AG09319 (cell line): ENCODE data around the gene ZC3H18.

Experiments
- DNase-seq: peaks from one replicate; pipeline ENCODE4 v3.0.0-alpha.2; 2010; ENCODE audit warnings: low read depth; ENCODE audit errors: extremely low read depth
- TF ChIP-seq, protein P1 (sequence below): IDR thresholded peaks from 2 replicates; pipeline ENCODE4 v1.5.1; 2011; ENCODE audit warnings: low read depth, mild to moderate bottlenecking, inconsistent platforms, low read length, moderate library complexity

Gene ZC3H18

DNA sequence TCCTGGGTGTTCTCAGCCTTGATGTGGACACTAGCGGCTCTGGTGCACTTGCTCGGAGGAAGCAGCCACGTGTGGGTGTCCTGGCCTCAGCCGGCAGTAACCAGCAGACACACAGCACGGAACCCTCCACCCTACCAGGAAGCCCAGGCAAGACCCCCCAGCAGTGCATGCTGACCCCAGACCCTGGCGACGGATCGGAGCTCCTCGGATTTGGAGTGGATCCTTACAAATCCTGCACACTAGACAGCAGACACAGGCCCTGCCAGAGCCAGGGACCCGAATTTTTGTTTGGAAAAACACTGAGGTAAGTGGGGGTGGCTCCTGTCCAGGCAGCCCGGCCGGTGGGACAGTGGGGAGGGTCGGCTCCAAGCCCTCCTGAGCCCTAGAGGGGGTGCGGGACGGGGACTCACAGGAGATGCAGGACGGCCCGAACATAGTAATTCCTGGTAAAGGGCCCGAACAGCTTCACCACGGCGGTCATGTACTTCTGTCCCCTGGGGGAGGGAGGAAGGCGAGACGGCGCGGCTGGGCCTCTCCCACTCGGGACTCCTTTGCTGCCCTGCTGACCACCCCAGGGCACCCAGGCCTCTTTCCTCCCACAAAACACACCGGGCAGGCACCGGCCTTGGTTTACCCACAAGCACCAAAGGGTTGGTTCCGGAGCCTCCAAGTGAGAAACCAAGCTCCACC lies 76.3 kb downstream of the ZC3H18 start:
- TF ChIP-seq, protein P1, sequence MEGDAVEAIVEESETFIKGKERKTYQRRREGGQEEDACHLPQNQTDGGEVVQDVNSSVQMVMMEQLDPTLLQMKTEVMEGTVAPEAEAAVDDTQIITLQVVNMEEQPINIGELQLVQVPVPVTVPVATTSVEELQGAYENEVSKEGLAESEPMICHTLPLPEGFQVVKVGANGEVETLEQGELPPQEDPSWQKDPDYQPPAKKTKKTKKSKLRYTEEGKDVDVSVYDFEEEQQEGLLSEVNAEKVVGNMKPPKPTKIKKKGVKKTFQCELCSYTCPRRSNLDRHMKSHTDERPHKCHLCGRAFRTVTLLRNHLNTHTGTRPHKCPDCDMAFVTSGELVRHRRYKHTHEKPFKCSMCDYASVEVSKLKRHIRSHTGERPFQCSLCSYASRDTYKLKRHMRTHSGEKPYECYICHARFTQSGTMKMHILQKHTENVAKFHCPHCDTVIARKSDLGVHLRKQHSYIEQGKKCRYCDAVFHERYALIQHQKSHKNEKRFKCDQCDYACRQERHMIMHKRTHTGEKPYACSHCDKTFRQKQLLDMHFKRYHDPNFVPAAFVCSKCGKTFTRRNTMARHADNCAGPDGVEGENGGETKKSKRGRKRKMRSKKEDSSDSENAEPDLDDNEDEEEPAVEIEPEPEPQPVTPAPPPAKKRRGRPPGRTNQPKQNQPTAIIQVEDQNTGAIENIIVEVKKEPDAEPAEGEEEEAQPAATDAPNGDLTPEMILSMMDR = no peak
- no peak for DNase-seq

DNA sequence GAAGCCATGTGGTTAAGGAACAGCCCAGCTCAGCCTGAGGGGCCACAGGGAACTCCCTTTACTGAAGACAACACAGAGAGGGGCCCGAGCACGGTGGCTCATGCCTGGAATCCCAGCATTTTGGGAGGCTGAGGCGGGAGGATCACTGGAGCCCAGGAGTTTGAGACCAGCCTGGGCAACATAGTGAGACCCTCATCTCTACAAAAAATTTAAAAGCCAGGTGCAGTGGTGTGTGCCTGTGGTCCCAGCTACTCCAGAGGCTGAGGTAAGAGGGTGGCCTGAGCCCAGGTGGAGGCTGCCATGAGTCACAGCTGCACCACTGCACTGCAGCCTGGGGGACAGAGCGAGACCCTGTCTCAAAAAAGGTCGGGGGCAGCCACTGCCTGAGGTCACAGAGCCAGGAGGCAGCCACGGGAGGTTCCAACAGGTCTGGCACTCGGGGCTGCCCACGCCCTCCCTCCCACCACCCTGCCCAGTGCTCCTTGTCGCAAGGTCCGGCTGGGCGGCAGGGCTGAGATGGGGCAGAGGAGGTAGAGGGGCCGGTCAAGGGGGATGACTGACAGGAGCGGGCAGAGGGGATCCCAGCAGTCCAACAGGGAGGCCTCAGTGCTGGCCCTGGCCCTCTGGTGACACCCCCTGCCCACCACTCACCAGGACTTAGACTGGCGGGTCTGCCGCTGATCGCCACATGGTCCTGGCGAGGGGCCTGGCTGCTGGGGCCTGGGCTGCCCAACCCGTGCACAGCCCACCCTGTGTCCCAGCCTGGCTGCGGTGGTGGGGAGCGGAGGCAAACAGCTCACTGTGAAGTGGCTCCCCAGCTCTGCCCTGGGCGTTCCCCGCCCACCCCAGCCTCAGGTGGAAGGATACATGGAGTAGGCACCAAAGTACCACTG lies 77.2 kb downstream of the ZC3H18 start:
- TF ChIP-seq, protein P1 = no peak

DNA sequence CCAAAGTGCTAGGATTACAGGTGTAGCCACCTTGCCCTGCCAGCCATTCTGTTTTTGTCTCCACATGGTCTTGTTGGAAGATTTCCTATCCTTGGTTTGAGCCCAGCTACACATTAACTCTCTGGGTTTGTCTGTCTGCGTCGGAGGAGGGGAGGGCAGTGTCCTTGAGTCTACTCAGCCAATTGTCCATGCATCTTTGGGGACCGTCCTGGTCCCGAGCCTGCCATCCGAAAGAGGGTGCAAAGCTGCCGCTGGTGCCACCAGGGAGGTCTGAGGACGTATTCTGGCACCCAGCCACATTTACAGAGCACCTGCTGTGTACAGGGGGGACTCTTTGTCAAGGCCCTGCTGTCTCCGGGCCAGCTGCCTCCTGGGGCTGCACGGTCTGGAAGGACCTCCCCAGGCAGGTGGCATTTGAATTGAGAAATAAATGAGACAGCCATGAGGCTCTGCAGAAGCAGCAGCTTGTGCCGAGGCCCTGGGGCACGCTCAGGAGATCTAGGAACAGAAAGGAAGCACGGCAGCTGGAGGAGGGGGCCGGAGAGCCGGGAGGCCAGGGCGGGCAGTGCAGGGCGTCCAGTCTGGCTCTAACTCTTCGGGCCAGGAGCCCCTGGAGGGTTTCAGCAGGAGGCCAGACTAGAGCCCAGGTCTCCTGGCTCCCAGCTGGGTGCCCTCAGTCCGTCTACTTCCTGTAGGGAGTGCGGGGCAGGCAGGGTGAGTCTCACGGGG lies 79.2 kb downstream of the ZC3H18 start:
- TF ChIP-seq, protein P1 = no peak
- DNase-seq = no peak

More for the DNA sequence above, 77.2 kb downstream of the ZC3H18 start:
- no peak for DNase-seq

DNA sequence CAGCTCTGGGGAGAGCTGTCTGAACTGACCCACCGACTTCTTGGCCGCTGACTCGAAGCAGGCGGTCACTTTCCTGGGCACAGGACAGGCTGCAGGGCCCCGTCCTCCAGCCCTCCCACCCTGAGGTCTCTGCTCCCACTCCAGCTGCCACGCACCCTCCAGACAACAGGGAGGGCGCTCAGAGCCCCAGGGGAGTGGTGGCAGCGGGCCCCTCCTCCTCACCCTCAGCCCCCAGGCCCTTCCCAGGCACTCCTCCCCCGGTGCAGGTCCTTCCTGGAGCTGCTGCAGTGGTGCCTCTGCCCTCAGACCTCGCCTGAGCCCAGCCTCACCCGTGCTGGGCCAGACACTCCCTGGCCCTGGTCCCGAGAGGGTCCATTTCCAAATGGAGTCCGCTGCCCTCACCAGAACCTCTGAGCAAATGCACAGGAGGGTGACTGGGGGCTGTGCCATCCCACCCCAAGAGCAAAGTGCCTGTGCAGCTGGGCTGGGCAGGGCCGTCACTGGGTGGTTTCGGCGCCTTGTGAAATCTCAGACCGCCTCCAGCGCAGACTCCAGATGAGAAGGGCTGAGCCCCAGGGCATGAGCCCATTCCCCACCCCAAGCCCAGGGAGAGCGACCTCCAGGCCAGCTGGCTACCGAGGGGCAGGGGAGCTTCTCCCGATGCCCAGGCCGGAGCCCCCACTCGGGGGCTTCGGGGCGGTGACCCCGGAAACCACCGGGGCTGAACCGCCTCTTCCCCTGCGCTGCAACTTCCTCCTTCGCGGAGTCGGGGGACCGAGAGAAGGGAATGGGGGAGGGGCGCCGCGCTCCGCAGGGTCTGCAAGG lies 79.9 kb downstream of the ZC3H18 start:
- TF ChIP-seq, protein P1 = no peak
- DNase-seq = no peak

DNA sequence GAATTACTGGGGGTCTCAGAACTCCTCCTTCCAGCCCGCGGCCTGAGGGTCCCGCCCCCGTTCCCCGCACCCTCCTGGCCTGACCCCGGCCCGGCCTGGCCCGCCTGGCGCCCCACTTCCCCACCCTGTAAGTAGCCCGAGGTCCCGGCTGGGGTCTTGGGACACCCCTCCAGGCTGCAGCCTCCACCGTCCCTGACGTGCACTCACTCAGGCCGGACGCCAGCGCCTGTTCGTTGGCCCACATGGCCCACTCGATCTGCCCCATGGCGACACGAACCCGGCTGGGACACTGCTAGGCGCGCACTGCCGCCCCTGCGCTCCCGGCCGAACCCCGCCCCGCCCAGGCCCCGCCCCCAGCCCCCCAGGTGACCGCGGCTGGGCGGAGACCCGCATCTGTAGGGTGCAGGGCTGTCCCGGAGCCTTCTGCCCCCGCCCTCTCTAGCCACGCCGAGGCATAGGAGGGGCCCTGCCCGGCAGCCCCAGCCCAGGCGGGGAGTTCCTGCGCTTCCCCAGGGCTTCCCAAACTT lies 80.6 kb downstream of the ZC3H18 start, which contains the start of gene CYBA:
CYBA (minus strand) TSS at position 305 of the 527 bp plus-strand sequence; CDS start at position 265, 40 bp downstream.
- TF ChIP-seq, protein P1 = no peak
- no peak for DNase-seq

DNA sequence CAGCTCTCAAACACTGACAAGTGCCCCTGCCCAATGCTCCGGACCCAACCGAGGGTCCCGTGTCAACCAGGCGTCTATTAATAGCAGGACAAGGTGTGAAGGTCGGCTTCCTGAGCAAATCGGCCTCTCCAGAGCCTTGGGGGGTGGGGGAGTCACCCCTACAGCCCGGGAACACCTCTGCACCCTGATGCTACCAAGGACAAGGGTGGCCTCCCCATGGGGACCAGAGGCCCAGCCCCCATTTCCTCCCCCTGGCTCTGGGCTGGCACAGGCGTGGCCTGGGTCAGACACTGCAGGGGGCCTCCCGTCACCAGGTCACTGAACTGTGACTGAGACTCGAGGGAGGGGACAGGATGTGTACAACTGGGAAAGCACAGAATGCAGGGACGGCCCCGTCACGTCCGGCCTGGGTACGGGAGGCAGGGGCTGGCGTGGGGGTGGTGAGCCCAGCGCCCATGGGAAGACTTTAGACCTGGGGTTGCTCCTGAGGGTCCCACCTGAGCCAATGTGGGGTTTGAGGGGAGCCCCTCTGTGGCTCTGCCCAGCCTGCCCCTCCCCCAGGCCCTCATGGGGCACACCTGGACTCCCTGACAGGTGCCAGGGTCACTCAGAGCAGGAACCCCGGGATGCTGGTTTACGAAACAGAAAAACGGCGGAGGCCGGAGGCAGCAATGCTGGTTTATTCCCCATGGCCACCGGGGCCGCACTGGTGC lies 81.2 kb downstream of the ZC3H18 start:
- TF ChIP-seq, protein P1 = no peak
- DNase-seq = no peak
